GM21381 (cell line): ENCODE results near the gene DESI2.
"Not testable (repeated sequence)": the region's sequence is repeated elsewhere in the genome, so short reads cannot be mapped to it uniquely, and the experiment has no call there.

Experiments
- ATAC-seq: cut with Tn5 transposase; IDR thresholded peaks from one replicate; pipeline ENCODE4 v1.9.1; 2021; ENCODE audit warnings: mild to moderate bottlenecking, moderate library complexity; ENCODE audit not compliant: unreplicated experiment

DESI2 gene

DNA sequence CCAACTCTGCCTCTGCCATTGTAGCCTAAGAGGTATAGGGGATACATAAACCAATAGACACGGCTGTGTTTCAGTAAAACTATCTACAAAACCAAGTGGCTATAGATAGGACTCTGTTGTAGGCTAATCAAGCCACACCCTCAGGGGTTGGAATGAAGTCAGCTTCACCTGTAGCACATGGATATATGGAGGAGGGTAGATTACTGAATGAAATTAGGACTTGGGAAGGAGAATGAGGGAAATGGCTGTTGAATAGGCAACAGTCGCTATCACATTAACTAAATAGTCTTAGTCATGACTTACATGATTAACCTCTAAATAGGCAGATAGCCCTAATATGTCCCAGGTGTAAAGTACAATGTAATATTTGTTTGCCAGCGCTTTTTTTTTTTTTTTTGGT is 49.7 kb downstream of the DESI2 start:
- no peak for ATAC-seq

GRCh38 chr1:244704107-244704506 is 51.2 kb downstream of the DESI2 start:
- ATAC-seq: no peak

DNA sequence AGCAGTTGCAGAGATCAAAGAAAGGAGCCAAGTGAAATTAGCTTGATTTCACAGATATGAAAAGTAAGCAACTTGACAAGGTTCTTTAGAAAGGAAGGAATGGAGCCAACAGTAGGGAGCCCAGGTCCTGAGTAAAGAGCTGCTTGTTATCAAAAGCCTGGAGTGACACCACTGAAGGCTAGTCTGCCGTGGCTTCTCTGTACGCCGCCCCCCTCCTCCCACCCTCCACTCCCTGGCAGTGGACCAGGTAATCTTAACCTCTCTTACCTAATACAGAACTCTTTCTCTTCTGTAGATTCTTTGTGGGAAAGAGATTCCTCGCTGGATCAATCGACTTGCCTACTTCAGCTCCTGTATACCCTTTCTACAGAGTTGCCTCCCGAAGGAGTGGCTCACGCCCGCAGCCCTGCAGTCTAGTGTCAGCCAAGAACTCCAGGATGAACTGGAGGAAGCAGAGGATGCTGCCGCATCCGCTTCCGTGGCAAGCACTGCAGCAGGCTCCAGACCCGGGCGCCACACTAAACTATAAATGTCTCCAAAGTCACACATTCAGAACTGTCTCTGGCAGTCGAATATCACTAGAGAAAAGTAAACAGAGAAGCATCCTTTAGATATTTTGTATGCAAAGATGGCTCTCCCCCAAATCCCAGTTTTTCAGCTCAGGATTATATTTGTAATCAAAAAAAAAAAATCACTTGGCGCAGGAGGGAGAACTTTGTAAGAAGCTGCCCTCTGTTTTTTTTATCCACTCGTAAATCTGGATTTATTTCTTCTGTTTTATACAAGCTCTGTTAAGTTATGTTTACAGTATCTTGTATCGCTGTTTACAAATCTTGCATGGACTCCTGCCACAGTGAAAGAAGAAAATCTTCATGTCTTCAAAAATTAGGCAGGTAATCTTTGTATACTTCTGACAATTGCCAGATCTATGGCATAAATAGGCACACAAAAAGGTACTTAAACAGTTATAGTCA is 52.6 kb downstream of the DESI2 start:
- no peak for ATAC-seq

DNA sequence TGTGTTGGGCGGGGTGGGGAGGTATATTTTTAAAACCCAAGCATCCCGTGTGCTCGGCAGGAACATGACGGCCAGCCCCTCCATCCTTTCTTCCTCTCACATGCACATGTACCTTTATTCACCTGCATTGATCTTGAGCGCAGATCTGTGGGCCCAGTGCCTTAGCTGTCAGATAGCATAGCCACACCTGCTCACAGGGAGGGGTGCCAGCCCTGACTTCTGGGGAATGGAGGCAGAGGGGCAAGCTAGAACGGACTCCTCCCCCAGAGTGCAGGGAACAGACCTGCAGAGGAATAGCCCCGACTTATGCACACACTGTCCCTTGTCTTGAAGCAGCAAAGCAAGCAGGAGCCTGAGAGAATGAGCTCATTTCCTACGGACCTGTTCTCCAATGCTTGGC is 56.1 kb downstream of the DESI2 start:
- no peak for ATAC-seq

GRCh38 chr1:244709476-244710368 is 56.8 kb downstream of the DESI2 start:
- ATAC-seq: no peak

GRCh38 chr1:244710474-244711062 is 57.6 kb downstream of the DESI2 start:
- ATAC-seq: no peak

GRCh38 chr1:244712669-244713068 is 59.7 kb downstream of the DESI2 start:
- no peak for ATAC-seq

DNA sequence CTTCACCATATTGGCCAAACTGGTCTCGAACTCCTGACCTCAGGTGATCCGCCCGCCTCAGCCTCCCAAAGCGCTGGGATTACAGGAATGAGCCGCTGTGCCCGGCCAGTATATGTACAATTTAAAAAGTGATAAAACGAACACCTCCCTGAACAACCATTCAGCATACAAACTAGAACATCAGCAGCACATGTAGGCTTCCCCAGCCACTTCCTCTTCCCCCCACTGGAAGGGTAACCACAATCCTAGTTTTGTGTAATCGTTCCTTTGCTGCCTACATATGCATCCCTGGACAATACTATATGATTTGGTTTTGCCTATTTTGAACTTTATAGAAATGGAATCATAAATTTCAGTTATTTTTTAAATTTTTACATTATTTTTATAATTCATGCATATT is 60.4 kb downstream of the DESI2 start:
- no peak for ATAC-seq

DNA sequence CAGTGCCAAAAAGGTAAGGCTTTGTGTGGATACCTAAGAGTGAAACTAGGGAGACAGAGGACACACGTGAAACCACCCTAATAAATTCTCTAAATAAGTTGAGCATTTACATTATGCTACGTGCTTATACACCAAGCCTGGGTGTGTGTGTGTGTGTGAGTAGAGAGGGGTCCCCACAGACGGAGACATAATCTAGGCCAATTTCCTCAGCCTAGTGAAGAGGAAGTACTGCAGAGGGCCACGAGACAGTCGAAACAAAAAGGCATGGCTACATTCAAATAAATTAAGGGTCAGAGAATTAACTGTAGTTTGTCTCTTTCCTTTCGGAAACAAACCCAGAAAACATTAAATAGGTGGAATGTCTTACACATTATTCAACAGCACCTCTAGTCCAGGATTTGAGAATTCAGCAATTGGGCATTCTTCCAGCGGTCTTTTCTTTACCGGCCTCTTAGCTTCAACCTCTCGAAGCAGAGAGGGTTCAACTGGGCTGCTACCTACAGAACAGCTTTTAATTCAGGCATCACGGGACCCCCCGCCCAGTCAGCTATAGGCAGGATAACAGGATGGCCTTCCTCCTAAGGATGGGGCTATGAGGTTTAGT is 75.0 kb downstream of the DESI2 start:
- no peak for ATAC-seq

- ATAC-seq: no peak
These were observed 77.4 kb downstream of the DESI2 start for GRCh38 chr1:244730153-244730933.

GRCh38 chr1:244730934-244731434 is 78.1 kb downstream of the DESI2 start:
- ATAC-seq: no peak

GRCh38 chr1:244731651-244732050 is 78.7 kb downstream of the DESI2 start:
- no peak for ATAC-seq

- no peak for ATAC-seq
These were observed 80.0 kb downstream of the DESI2 start for GRCh38 chr1:244732851-244733450.

GRCh38 chr1:244735404-244735803 is 82.5 kb downstream of the DESI2 start:
- no peak for ATAC-seq

- ATAC-seq: no peak
These were observed 83.1 kb downstream of the DESI2 start for GRCh38 chr1:244735876-244736561.

DNA sequence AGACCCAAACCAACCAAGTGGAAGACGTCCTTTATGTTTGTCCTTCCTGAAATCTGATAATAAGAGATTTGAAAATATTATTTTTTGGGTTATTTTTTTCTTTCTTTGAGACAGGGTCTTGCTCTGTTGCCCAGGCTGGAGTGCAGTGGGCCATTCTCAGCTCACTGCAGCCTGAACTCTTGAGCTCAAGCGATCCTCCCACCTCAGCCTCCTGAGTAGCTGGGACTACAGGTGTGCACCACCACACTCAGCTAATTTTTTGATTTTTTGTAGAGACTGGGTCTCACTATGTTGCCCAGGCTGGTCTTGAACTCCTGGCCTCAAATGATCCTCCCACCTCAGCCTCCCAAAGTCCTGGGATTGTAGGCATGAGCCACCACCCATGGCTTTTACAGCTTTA is 86.2 kb downstream of the DESI2 start:
- not testable (repeated sequence) for ATAC-seq

- not testable (repeated sequence) for ATAC-seq
These were observed 87.2 kb downstream of the DESI2 start for GRCh38 chr1:244740027-244740617.

DNA sequence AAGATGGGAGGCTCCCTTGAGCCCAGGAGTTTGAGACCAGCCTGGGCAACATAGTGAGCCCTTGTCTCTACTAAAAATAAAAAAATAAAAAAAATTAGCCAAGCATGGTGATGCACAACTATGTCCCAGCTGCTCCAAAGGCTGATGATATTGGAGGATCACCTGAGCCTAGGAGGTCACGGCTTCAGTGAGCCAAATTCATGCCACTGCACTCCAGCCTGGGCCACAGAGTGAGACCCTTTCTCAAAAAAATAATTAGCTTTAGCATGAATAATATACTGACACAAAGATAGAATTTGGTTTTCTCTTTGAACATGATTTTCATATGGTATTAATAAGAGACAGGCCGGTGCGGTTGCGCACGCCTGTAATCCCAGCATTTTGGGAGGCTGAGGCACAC is 88.8 kb downstream of the DESI2 start:
- no peak for ATAC-seq
